GM12801 (cell line): ENCODE data around the gene TAGLN.

Experiments
- CTCF ChIP-seq: IDR thresholded peaks from one replicate; pipeline ENCODE4 v1.5.1; 2011; ENCODE audit warnings: control low read depth; ENCODE audit not compliant: insufficient read length; ENCODE audit errors: extremely low read depth

Gene TAGLN

GRCh38 chr11:117230999-117231841 is 32.0 kb downstream of the TAGLN start:
- TF ChIP-seq CTCF: no peak

GRCh38 chr11:117231842-117232091 is 32.6 kb downstream of the TAGLN start, which contains the start of gene PCSK7:
PCSK7 (minus strand) TSS chr11:117232073; CDS start chr11:117229844, 2,229 bp downstream.
- no peak for TF ChIP-seq CTCF

- no peak for TF ChIP-seq CTCF
Observed at GRCh38 chr11:117232092-117232878, 33.1 kb downstream of the TAGLN start, which contains the start of gene RNF214. RNF214 (plus strand) TSS chr11:117232671; CDS start chr11:117234273, 1,602 bp downstream.

GRCh38 chr11:117232911-117233409 is 33.8 kb downstream of the TAGLN start:
- TF ChIP-seq CTCF: no peak

- TF ChIP-seq CTCF: no peak
Observed at GRCh38 chr11:117238221-117238620, 39.1 kb downstream of the TAGLN start.

GRCh38 chr11:117239295-117239694 is 40.1 kb downstream of the TAGLN start:
- TF ChIP-seq CTCF: no peak

- no peak for TF ChIP-seq CTCF
Observed at GRCh38 chr11:117248341-117248740, 49.2 kb downstream of the TAGLN start.
